Glutamatergic neuron (in vitro differentiated cells): ENCODE results near the gene IRAK1. TPM values are rescaled to one million over a fixed set of nuclear protein-coding genes. Genes with fewer than 3 reads are reported as not detected.
A peak's percentile ranks its signal among the peaks of the same experiment; 100 is the strongest.

ENCODE experiments used
- DNase-seq: peaks from one replicate; pipeline ENCODE4 v3.0.0; 2022
- H3K27ac Mint-ChIP-seq: one replicate; pipeline ENCODE4 v1.8.0; 2020; ENCODE audit warnings: mild to moderate bottlenecking, mixed read lengths, inconsistent platforms; ENCODE audit not compliant: unreplicated experiment
- H3K27me3 Mint-ChIP-seq: one replicate; pipeline ENCODE4 v1.8.0; 2020; ENCODE audit warnings: mild to moderate bottlenecking, moderate library complexity, mixed read lengths, inconsistent platforms; ENCODE audit not compliant: unreplicated experiment
- H3K36me3 Mint-ChIP-seq: one replicate; pipeline ENCODE4 v1.8.0; 2020; ENCODE audit warnings: mild to moderate bottlenecking, mixed read lengths, inconsistent platforms; ENCODE audit not compliant: unreplicated experiment
- H3K4me1 Mint-ChIP-seq: one replicate; pipeline ENCODE4 v1.8.0; 2020; ENCODE audit warnings: mild to moderate bottlenecking, low read depth, mixed read lengths, inconsistent platforms; ENCODE audit not compliant: unreplicated experiment
- H3K4me3 Mint-ChIP-seq: one replicate; pipeline ENCODE4 v1.8.0; 2020; ENCODE audit warnings: mild to moderate bottlenecking, mixed read lengths, inconsistent platforms; ENCODE audit not compliant: unreplicated experiment
- H3K9me3 Mint-ChIP-seq: one replicate; pipeline ENCODE4 v1.8.0; 2020; ENCODE audit warnings: mild to moderate bottlenecking, moderate library complexity, mixed read lengths, inconsistent platforms; ENCODE audit not compliant: unreplicated experiment
- total RNA-seq: library from RNA; stranded (reverse); fragmentation: NEBNext Ultra II Directional; extraction: Animal tissue kit (Norgen Biotek cat#: 25700); gene quantifications from one replicate; pipeline ENCODE4 v1.2.1, GENCODE V29; 2021; ENCODE audit not compliant: unreplicated experiment
- TF ChIP-seq, protein P1 (sequence below): fragments of 200-600 bp; sonication (generic); IDR thresholded peaks from one replicate; pipeline ENCODE4 v1.5.0; 2021; ENCODE audit not compliant: partially characterized antibody, unreplicated experiment

The IRAK1 gene
- total RNA-seq, 1 donor from 2014 or later = 60.3 TPM

DNA sequence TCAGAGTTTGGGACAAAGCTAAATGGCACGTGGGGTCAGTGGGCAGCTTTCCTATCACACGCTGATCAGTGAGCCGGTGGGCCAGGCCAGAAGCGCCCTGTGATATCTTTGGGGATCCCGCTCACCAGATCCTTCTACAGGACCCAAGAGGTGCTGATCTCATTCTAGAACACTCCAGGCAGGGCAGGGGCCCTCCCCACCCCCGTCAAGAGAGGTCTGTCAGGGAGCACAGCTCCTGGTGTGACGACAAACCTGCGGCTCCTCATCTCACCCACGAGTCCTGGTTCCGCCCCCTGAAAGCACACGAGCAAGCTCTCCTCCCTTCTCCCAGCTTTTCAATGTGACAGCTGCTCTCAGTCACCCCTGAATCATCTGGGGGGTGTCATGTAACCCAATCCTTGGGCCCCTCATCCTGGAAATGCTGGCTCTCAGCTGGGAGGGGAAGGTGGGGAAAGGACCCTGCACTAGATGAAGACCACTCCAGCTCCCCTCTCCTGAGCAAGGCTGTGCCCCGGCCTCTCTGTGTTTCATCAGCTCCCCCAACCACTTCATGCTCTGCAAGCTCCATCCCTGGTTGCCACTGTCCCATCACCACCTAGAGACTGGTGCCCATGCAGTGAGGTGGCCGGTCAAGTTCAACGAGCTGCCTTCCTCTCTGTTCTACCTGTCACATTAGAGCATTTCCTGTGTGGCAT lies 52.7 kb downstream of the IRAK1 start:
- DNase-seq = no peak
- TF ChIP-seq, protein P1, sequence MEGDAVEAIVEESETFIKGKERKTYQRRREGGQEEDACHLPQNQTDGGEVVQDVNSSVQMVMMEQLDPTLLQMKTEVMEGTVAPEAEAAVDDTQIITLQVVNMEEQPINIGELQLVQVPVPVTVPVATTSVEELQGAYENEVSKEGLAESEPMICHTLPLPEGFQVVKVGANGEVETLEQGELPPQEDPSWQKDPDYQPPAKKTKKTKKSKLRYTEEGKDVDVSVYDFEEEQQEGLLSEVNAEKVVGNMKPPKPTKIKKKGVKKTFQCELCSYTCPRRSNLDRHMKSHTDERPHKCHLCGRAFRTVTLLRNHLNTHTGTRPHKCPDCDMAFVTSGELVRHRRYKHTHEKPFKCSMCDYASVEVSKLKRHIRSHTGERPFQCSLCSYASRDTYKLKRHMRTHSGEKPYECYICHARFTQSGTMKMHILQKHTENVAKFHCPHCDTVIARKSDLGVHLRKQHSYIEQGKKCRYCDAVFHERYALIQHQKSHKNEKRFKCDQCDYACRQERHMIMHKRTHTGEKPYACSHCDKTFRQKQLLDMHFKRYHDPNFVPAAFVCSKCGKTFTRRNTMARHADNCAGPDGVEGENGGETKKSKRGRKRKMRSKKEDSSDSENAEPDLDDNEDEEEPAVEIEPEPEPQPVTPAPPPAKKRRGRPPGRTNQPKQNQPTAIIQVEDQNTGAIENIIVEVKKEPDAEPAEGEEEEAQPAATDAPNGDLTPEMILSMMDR = no peak
- H3K9me3 Mint-ChIP-seq = peaks cover 7% of the 10 kb centered on the region
- peaks cover 3% of the 10 kb centered on the region for H3K27me3 Mint-ChIP-seq
- peak overlapping the region; percentile 71 for H3K27ac Mint-ChIP-seq
- peaks cover 17% of the 10 kb centered on the region for H3K4me1 Mint-ChIP-seq
- peak overlapping the region; percentile 92 for H3K4me3 Mint-ChIP-seq
- H3K36me3 Mint-ChIP-seq = no peaks in the 10 kb centered on the region

DNA sequence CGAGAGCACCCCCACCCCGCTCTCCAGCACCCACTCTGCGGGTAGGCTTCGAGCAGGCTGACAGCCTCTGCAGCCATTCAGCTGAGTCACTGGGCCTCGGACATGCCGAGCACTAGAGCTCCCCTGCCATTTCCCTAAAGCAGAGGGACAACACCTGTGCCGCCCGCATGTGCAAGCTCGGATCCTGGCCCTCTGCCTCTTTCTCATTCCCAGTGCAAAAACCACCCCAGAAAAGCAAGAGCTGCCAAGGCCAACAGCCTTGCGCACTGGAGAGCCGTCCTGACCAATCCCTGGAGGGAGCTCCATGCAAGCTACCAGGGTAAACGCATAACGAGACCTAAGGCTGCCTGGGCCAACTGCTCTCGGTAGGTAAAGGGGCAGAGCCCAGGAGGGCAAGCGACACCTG lies 53.4 kb downstream of the IRAK1 start:
- Mint-ChIP-seq H3K4me3 (peak overlapping the region; percentile 64), H3K27ac (peak overlapping the region; percentile 48)

GRCh38 chrX:153965406-153965805 lies 54.3 kb downstream of the IRAK1 start:
- Mint-ChIP-seq H3K9me3 (peaks cover 5% of the 10 kb centered on the region), H3K4me1 (peaks cover 17% of the 10 kb centered on the region), H3K4me3 (peak overlapping the region; percentile 34), H3K27me3 (peaks cover 2% of the 10 kb centered on the region), H3K27ac (no peak overlapping the region), H3K36me3 (no peaks in the 10 kb centered on the region)
- DNase-seq = no peak
- TF ChIP-seq, protein P1 = no peak

More for the DNA sequence above, 53.4 kb downstream of the IRAK1 start:
- peaks cover 2% of the 10 kb centered on the region for H3K27me3 Mint-ChIP-seq
- TF ChIP-seq, protein P1 = no peak
- H3K9me3 Mint-ChIP-seq = peaks cover 5% of the 10 kb centered on the region
- no peak for DNase-seq
- H3K36me3 Mint-ChIP-seq = no peaks in the 10 kb centered on the region
- H3K4me1 Mint-ChIP-seq = peaks cover 17% of the 10 kb centered on the region

DNA sequence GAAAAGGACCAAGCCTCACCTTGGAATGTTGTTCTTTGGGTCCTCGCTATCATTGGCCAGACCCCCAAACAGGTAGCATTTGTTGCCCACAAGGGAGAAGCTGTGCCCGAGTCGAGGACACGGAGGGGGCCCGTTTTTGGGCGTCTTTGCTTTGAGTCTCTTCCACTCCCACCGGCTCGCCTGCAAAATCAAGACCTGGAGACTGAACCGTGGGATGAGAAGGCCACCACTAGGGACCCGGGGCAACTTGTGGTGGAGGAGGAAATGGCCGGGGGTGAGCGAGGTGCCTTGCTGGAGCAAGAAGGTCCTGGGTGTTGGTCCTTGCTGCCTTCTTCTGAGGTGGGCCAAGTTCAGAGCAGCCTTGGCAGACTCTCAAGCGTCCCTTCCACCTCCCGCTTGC lies 55.6 kb downstream of the IRAK1 start:
- no peaks in the 10 kb centered on the region for H3K36me3 Mint-ChIP-seq
- TF ChIP-seq, protein P1 = no peak
- peaks cover 2% of the 10 kb centered on the region for H3K27me3 Mint-ChIP-seq
- peaks cover 5% of the 10 kb centered on the region for H3K9me3 Mint-ChIP-seq
- no peak overlapping the region for H3K27ac Mint-ChIP-seq
- DNase-seq = no peak
- no peak overlapping the region for H3K4me3 Mint-ChIP-seq
- H3K4me1 Mint-ChIP-seq = peaks cover 17% of the 10 kb centered on the region

- Mint-ChIP-seq H3K9me3 (peaks cover 5% of the 10 kb centered on the region), H3K4me1 (peaks cover 17% of the 10 kb centered on the region), H3K4me3 (no peak overlapping the region), H3K36me3 (no peaks in the 10 kb centered on the region), H3K27ac (no peak overlapping the region), H3K27me3 (peaks cover 2% of the 10 kb centered on the region)
- TF ChIP-seq, protein P1 = no peak
- no peak for DNase-seq
These were observed 56.2 kb downstream of the IRAK1 start for GRCh38 chrX:153963546-153963945.
